ENCODE data around the gene GBP5.

DNA sequence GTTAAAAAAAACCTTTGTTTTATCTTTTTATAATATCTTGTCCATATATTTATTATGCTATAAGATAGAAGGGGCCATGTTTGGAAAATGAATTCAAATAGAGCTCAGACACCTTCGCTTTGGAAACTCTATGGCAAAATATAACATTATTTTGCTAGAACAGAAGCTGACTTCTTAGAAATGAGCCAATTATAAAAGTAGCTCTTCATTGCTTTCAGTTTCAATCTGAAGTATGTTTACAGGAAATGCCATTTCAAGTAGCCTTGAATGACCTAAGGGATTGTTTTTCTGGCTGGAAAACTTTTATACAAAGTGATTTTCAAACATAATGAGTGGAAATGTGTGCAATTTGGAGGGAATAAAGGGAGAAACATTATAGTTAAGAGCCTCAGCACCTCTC lies 37.8 kb upstream of the GBP5 start:
- no peak for TF ChIP-seq POLR2A (IDR thresholded peaks at IDR 0.05)
- TF ChIP-seq, protein P1, sequence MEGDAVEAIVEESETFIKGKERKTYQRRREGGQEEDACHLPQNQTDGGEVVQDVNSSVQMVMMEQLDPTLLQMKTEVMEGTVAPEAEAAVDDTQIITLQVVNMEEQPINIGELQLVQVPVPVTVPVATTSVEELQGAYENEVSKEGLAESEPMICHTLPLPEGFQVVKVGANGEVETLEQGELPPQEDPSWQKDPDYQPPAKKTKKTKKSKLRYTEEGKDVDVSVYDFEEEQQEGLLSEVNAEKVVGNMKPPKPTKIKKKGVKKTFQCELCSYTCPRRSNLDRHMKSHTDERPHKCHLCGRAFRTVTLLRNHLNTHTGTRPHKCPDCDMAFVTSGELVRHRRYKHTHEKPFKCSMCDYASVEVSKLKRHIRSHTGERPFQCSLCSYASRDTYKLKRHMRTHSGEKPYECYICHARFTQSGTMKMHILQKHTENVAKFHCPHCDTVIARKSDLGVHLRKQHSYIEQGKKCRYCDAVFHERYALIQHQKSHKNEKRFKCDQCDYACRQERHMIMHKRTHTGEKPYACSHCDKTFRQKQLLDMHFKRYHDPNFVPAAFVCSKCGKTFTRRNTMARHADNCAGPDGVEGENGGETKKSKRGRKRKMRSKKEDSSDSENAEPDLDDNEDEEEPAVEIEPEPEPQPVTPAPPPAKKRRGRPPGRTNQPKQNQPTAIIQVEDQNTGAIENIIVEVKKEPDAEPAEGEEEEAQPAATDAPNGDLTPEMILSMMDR (IDR thresholded peaks at IDR 0.05): no peak

Data from esophagus squamous epithelium (tissue), 4 donors.